Testis (tissue), 2 donors: ENCODE data around the gene SURF6.

Experiments
- CTCF ChIP-seq, 3 experiments: fragments of 450-650 bp in 2 of 3; fragments of 200-600 bp in 1 of 3; sonication (generic) in 1 of 3; IDR thresholded peaks; one replicate each; pipeline ENCODE4 v1.5.1; 2016 to 2019; ENCODE audit warnings: antibody characterized with exemption in 3 of 3, mild to moderate bottlenecking in 2 of 3, moderate library complexity in 1 of 3
- POLR2A ChIP-seq: fragments of 450-650 bp; IDR thresholded peaks from one replicate; pipeline ENCODE4 v1.6.1; 2017; ENCODE audit warnings: antibody characterized with exemption, mild to moderate bottlenecking, moderate library complexity

GRCh38 chr9:133304158-133304470, 31.9 kb downstream of the SURF6 start:
- TF ChIP-seq POLR2A, result no peak
- TF ChIP-seq CTCF (IDR thresholded peaks at IDR 0.05), result no peak
